Breast epithelium (tissue), 3 donors: ENCODE measurements around the gene AQP4.

ENCODE experiments used
- POLR2AphosphoS5 ChIP-seq, 3 donors: sonication (generic); formaldehyde crosslinking; IDR thresholded peaks; one replicate each; pipeline ENCODE4 v1.6.1; 2017; ENCODE audit warnings: antibody characterized with exemption in 3 of 3
- TF ChIP-seq, protein P1 (sequence below), 3 donors: fragments of 450-650 bp; IDR thresholded peaks; one replicate each; pipeline ENCODE4 v1.5.1; 2016 to 2017; ENCODE audit warnings: antibody characterized with exemption in 3 of 3, mild to moderate bottlenecking in 3 of 3, moderate library complexity in 3 of 3

DNA sequence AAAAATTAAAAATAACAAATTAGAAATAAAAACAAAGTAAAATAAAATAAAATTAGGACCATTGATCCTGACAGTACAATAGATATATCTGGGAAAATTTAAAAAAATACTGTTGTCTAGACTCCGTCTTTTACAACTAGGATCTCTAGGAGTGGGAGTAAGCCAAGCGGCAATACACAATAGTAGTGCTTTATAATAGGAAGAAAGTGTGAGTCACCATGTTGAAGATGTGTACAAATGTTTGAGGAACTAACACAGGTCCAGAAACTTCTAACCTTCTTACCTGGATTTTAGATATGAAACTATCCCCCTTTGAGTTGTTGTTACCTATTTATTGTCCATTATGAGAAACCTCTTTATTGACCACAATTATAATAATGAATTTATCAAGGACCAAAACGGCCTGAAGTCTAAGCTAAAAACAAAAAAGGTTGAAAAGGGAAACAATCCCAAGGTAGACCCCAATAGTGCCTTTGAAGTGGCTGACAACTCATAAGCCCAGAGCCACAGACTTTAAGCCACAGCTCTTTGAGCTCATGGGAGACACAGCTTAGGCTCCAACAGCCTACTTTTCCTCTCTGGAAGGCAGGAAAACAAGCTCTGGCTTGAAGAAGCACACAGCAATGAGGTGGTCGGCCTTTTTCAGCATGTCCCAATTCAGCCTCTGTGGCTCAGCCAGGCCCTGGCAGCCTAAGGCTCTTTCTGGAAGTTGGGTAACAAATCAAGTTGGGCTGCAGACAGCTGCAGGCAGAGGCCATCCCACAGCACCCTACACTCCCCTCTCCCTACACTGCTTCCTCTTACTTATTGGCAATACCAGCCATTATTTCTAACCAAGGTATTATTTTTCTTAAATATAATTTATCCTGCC is 62.9 kb downstream of the AQP4 start:
- TF ChIP-seq, protein P1, sequence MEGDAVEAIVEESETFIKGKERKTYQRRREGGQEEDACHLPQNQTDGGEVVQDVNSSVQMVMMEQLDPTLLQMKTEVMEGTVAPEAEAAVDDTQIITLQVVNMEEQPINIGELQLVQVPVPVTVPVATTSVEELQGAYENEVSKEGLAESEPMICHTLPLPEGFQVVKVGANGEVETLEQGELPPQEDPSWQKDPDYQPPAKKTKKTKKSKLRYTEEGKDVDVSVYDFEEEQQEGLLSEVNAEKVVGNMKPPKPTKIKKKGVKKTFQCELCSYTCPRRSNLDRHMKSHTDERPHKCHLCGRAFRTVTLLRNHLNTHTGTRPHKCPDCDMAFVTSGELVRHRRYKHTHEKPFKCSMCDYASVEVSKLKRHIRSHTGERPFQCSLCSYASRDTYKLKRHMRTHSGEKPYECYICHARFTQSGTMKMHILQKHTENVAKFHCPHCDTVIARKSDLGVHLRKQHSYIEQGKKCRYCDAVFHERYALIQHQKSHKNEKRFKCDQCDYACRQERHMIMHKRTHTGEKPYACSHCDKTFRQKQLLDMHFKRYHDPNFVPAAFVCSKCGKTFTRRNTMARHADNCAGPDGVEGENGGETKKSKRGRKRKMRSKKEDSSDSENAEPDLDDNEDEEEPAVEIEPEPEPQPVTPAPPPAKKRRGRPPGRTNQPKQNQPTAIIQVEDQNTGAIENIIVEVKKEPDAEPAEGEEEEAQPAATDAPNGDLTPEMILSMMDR (IDR thresholded peaks at IDR 0.05): no peak
- no peak for TF ChIP-seq POLR2AphosphoS5 (IDR thresholded peaks at IDR 0.05)
